ENCODE measurements around the gene AUH. TPM values are rescaled to one million over a fixed set of nuclear protein-coding genes. Genes with fewer than 3 reads are reported as not detected.

Gene AUH
- total RNA-seq, 2 donors from 2014 or later: 71.5 to 85.8 TPM

DNA sequence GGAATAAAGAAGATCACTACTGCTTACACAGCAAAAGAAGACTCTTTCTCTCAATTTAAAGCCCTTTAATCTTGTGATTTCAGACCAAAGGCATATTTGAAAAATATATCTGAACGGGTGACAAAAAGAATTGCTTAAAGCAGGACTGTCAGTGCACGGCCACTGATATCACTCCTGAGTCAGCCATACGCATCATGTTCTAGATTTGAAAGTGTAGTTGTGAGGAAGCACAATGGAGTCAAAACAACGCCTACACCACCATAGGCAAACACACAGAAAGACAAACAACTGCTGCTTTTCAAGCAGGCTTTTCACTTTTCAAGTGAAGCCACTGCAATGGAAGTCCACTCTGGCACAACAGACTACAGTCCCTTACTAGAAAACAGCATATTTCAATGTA lies 141.7 kb downstream of the AUH start:
- H3K27me3 Mint-ChIP-seq (ENCODE audit: low read depth): no peaks in the 10 kb centered on the region
- ATAC-seq (replicated peaks in 1 of 2) (peak; percentile 83 to 86), DNase-seq (peak in 1 of 2 donors; percentile 33)
- H3K4me3 Mint-ChIP-seq: peak overlapping the region in 1 of 2 donors; percentile 31
- peaks cover 18 to 42% of the 10 kb centered on the region in 2 donors for H3K36me3 Mint-ChIP-seq (ENCODE audit: insufficient read depth in 2 of 2)
- H3K27ac Mint-ChIP-seq: peak overlapping the region; percentile 85
- H3K4me1 Mint-ChIP-seq (ENCODE audit: low read depth): peaks cover 43% of the 10 kb centered on the region
- peaks cover 3% of the 10 kb centered on the region in 2 donors for H3K9me3 Mint-ChIP-seq

DNA sequence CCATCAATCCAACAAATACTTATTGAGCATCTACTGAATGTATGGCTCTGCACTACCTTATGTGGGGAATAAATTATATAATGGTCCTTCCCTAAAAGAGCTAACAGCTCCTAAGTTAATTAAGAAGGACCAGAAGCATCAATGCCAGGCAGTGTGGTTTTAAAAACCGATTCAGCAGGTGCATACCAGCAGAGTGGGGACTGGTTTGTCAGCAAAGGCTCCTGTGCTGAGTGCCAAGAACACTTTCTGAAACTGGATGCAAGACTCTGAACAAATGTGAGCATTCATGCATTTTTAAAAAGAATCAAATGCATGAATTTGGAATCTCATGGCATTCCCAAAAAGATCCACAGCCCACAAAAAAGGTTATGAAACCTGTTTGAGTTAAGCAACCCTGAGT lies 142.2 kb downstream of the AUH start:
- ATAC-seq (replicated peaks in 1 of 2) (no peak), DNase-seq (no peak)
- no peaks in the 10 kb centered on the region for H3K27me3 Mint-ChIP-seq (ENCODE audit: low read depth)
- H3K4me1 Mint-ChIP-seq (ENCODE audit: low read depth): peaks cover 43% of the 10 kb centered on the region
- H3K9me3 Mint-ChIP-seq: peaks cover 3% of the 10 kb centered on the region in 2 donors
- H3K36me3 Mint-ChIP-seq (ENCODE audit: insufficient read depth in 2 of 2): peaks cover 18 to 40% of the 10 kb centered on the region in 2 donors
- peak overlapping the region; percentile 85 for H3K27ac Mint-ChIP-seq
- no peak overlapping the region for H3K4me3 Mint-ChIP-seq

DNA sequence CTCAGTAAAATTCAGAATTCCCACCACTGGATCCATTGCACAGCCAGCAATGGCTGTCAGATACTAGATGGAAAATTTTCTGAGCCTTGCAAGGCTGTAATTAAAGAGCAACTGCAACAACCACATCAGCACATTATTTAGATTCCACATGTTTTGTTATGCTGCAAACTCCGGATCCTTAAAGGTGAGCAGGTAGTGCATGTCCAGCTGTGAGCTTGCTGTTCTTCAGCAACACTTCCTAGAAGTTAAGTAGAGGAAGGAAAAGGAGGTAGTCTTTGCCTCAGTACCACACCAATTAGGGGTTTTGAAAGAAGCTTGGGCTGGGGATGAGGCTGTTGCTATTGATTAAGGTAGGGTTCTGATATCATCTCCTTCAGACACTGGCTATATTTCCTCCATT lies 144.3 kb downstream of the AUH start:
- H3K27me3 Mint-ChIP-seq (ENCODE audit: low read depth): no peaks in the 10 kb centered on the region
- H3K4me1 Mint-ChIP-seq (ENCODE audit: low read depth): peaks cover 36% of the 10 kb centered on the region
- H3K36me3 Mint-ChIP-seq (ENCODE audit: insufficient read depth in 2 of 2): peaks cover 15 to 39% of the 10 kb centered on the region in 2 donors
- no peaks in the 10 kb centered on the region for H3K9me3 Mint-ChIP-seq
- DNase-seq: no peak
- H3K4me3 Mint-ChIP-seq: no peak overlapping the region
- ATAC-seq (replicated peaks in 1 of 2): no peak
- H3K27ac Mint-ChIP-seq: no peak overlapping the region

DNA sequence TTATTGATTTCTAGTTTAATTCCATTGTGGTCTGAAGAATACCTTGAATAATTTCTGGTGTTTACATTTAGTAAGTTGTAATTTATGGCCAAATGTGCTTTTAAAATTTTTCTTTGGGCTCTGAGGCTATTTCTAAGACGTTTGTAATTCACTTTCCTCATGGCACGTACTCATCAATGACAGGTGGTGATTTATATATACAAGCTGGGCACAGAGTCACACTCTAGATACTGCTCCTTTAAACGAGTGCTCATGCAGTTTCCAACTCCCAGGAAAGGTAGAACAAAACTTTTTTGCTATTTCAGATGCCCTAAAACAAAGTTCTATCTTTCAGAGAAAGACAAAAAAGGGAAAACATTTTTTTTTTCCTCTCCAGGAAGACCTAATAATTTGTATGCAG lies 146.9 kb downstream of the AUH start:
- no peak for ATAC-seq (replicated peaks in 1 of 2)
- DNase-seq: no peak
- H3K9me3 Mint-ChIP-seq: no peaks in the 10 kb centered on the region
- peaks cover 11 to 29% of the 10 kb centered on the region in 2 donors for H3K36me3 Mint-ChIP-seq (ENCODE audit: insufficient read depth in 2 of 2)
- H3K4me3 Mint-ChIP-seq: no peak overlapping the region
- H3K27ac Mint-ChIP-seq: no peak overlapping the region
- no peaks in the 10 kb centered on the region for H3K27me3 Mint-ChIP-seq (ENCODE audit: low read depth)
- H3K4me1 Mint-ChIP-seq (ENCODE audit: low read depth): peaks cover 40% of the 10 kb centered on the region

DNA sequence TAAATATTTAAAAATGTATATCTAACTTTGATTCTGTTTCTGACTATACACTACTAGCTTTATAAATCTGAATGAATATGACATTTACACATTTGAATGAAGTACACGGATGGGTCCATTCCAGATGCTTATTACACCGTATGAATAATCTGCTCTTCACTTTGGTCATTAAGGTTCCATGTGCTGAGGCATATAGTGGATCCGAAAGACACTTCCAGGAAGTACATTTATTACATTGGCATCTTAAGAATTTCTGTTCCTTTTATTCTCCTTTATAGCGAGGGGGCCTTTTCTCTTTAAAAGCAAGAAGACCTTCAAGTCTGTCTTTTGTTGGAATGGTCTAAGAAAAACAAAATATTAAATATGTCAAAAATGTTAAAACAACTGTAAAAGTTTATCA lies 147.6 kb downstream of the AUH start:
- H3K9me3 Mint-ChIP-seq: peaks cover 0 to 4% of the 10 kb centered on the region in 2 donors
- H3K27ac Mint-ChIP-seq: no peak overlapping the region
- H3K4me3 Mint-ChIP-seq: no peak overlapping the region
- H3K27me3 Mint-ChIP-seq (ENCODE audit: low read depth): no peaks in the 10 kb centered on the region
- ATAC-seq (replicated peaks in 1 of 2) (no peak), DNase-seq (no peak)
- peaks cover 44% of the 10 kb centered on the region for H3K4me1 Mint-ChIP-seq (ENCODE audit: low read depth)
- peaks cover 14 to 23% of the 10 kb centered on the region in 2 donors for H3K36me3 Mint-ChIP-seq (ENCODE audit: insufficient read depth in 2 of 2)

DNA sequence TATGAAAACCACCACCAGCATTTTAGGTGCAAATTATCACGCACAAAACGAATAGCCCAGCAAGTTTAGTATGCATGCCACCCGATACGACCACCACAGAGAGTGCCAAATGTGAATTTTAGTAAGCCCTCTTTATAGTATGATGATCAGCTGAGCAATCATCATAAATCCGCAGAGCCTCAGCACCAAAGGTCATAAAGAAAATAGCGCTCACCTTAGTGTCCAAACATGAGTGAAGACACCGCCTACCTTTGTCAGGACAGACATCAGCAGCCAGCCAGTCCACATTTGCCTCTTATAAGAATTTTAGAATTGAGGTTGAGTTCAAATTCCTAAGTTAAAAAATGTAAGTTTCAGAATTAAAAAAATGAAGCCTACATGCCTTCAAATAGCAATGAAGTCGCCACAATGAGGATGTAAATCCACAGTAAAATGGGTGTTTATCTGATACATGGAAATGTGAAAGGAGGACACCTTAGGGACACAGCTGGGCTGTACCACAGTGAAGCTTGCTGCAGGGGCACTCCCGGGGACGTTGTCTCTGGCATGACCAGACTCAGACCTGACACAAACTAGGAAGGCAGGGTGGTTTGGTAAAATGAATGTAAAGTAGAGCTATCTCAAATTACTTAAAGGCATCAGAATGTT lies 149.0 kb downstream of the AUH start:
- Mint-ChIP-seq H3K27me3 (ENCODE audit: low read depth) (no peaks in the 10 kb centered on the region), H3K9me3 (peaks cover 0 to 4% of the 10 kb centered on the region in 2 donors), H3K4me1 (ENCODE audit: low read depth) (peaks cover 58% of the 10 kb centered on the region), H3K36me3 (ENCODE audit: insufficient read depth in 2 of 2) (peaks cover 13 to 16% of the 10 kb centered on the region in 2 donors), H3K27ac (peak overlapping the region; percentile 71), H3K4me3 (peak overlapping the region in 1 of 2 donors; percentile 70)
- DNase-seq: no peak
- no peak for ATAC-seq (replicated peaks in 1 of 2)

DNA sequence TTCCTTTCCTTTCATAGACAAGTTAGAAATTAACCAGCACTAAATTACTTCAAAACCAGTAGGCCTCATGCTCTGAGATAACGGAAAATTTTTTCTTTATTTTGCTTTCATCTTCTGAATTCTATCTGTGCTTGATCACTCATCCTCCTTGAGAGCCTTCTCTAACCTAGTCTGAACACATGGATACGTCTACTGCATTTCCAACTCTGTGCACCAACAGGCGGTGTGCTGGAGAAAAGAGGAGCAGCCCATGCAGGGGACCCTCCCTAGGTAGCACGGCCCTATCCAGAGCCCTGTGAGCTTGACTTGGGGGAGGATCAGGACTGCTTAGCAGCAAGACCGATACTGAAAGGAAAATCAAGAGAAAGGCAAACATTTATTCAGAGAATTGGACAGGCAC lies 149.8 kb downstream of the AUH start:
- Mint-ChIP-seq H3K9me3 (peaks cover 0 to 4% of the 10 kb centered on the region in 2 donors), H3K4me1 (ENCODE audit: low read depth) (peaks cover 66% of the 10 kb centered on the region), H3K27ac (peak overlapping the region; percentile 71), H3K27me3 (ENCODE audit: low read depth) (no peaks in the 10 kb centered on the region), H3K36me3 (ENCODE audit: insufficient read depth in 2 of 2) (peaks cover 10 to 13% of the 10 kb centered on the region in 2 donors), H3K4me3 (peak overlapping the region in 1 of 2 donors; percentile 70)
- ATAC-seq (replicated peaks in 1 of 2) (peak in 1 of 2 donors; percentile 25), DNase-seq (no peak)

DNA sequence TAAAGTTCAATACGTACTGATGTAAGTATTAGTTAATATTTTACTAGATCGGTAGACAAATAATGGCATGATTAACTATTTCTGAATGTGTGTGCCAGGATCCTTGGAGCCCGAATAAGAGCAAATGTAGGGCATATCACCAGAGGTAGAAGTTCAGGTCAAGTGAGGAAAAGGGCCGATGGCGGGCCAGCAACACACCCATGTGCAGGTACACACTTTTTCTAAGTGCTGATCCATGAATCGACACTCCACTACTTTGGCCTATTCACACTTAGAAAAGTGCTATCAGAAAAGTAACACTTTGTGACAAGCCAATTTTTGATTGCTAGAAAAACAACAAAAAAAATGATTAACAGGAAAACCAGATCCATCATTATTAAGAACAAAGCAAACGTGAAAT lies 150.3 kb downstream of the AUH start:
- peaks cover 13 to 14% of the 10 kb centered on the region in 2 donors for H3K36me3 Mint-ChIP-seq (ENCODE audit: insufficient read depth in 2 of 2)
- no peaks in the 10 kb centered on the region for H3K27me3 Mint-ChIP-seq (ENCODE audit: low read depth)
- peak overlapping the region; percentile 71 for H3K27ac Mint-ChIP-seq
- peak overlapping the region in 1 of 2 donors; percentile 70 for H3K4me3 Mint-ChIP-seq
- peaks cover 71% of the 10 kb centered on the region for H3K4me1 Mint-ChIP-seq (ENCODE audit: low read depth)
- H3K9me3 Mint-ChIP-seq: peaks cover 0 to 4% of the 10 kb centered on the region in 2 donors
- DNase-seq: no peak
- no peak for ATAC-seq (replicated peaks in 1 of 2)

DNA sequence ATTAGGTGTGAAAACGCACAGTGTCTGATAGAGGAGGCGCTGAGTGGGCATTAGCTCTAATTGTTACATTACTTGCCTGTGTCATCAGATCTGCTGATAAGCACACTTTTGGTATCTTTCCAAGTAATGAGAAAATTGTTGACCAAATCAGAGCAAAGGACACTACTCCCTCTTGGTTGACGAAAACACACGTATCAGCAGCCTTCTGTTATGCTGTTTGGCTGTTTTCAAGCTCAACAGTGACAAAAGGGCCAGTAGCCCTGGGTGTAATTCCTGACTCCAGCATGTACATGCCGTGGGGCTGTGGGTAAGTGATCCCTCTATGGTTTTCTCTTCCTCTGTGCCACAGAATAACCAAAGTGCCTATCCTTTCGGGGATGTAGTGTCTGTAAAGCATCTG lies 151.4 kb downstream of the AUH start:
- Mint-ChIP-seq H3K4me3 (peak overlapping the region in 1 of 2 donors; percentile 9), H3K27ac (peak overlapping the region; percentile 71), H3K4me1 (ENCODE audit: low read depth) (peaks cover 82% of the 10 kb centered on the region), H3K9me3 (peaks cover 3 to 4% of the 10 kb centered on the region in 2 donors), H3K36me3 (ENCODE audit: insufficient read depth in 2 of 2) (peaks cover 16 to 24% of the 10 kb centered on the region in 2 donors), H3K27me3 (ENCODE audit: low read depth) (no peaks in the 10 kb centered on the region)
- DNase-seq: no peak
- no peak for ATAC-seq (replicated peaks in 1 of 2)

DNA sequence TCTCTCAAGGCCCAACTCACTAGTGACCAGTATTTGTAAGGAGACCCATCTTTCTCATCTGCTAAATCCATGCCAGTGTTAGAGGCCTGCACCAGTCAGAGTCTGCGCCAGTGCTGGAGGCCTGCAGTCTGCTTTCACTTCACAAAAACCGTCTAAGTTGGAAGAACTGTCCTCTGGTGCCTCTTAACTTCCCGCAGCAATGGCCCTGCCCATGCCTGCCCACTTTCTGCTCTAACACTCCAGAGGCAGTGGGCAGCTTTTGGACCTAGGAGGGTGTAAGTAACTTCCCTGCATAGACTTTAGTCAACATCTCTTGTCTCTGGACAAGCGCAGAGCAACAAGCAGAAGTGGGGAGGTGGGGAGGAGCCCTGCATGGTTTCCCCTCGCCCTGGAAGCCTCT lies 152.9 kb downstream of the AUH start:
- peaks cover 21 to 33% of the 10 kb centered on the region in 2 donors for H3K36me3 Mint-ChIP-seq (ENCODE audit: insufficient read depth in 2 of 2)
- peak overlapping the region; percentile 94 for H3K27ac Mint-ChIP-seq
- peaks cover 93% of the 10 kb centered on the region for H3K4me1 Mint-ChIP-seq (ENCODE audit: low read depth)
- H3K9me3 Mint-ChIP-seq: peaks cover 4 to 9% of the 10 kb centered on the region in 2 donors
- DNase-seq: no peak
- H3K4me3 Mint-ChIP-seq: peak overlapping the region; percentile 12 to 62
- no peak for ATAC-seq (replicated peaks in 1 of 2)
- H3K27me3 Mint-ChIP-seq (ENCODE audit: low read depth): no peaks in the 10 kb centered on the region

DNA sequence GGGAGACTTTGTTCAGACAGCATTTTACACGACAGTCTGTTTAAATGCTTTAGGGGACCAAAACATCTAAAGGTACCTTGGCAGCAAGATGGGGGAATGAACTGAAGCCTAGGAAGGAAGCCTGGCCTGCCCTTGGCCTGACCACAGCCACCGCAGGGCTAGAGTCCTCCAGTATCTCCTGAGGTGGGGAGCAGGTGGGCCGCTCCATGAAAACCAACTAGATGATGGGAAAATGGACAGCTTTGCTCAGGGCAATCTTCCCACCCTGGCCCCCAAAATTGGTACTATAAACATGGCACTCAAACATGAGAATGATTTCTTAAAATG lies 153.3 kb downstream of the AUH start:
- H3K36me3 Mint-ChIP-seq (ENCODE audit: insufficient read depth in 2 of 2): peaks cover 19 to 34% of the 10 kb centered on the region in 2 donors
- H3K4me3 Mint-ChIP-seq: peak overlapping the region; percentile 62 to 63
- no peaks in the 10 kb centered on the region for H3K27me3 Mint-ChIP-seq (ENCODE audit: low read depth)
- peaks cover 90% of the 10 kb centered on the region for H3K4me1 Mint-ChIP-seq (ENCODE audit: low read depth)
- peaks cover 4 to 10% of the 10 kb centered on the region in 2 donors for H3K9me3 Mint-ChIP-seq
- DNase-seq (no peak), ATAC-seq (replicated peaks in 1 of 2) (no peak)
- H3K27ac Mint-ChIP-seq: peak overlapping the region; percentile 94

DNA sequence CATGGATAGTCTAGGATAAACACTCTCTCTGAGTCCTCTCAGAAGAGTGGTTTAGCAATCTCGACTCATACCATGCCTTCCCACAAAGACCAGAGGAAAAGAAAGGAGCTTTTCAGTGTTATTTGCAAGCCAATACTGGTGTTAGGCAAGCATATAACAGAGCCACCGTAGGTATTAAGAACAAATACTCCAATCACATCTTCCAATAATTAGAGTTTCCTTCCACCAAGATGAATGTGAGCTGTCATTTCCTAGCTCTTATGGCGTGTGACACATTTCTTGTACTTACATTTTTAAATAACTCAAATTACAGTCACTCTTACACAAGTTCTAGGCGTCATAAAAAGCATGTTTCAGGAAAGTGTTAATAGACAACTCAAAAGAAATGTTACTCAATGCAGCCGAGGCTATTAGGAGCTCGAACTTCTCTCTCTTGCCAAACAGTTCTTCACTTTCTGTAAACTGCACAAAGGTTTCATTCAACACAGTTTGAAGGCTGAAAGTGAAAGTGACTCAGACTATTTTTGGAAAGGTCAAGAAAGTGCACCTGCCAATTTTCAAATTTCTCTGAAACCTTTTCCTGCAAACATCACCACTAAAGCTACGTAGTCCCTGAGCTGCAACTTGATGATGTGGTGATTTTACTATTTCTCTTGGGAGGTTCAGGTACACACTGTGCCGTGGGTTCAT lies 153.8 kb downstream of the AUH start:
- peak overlapping the region; percentile 94 for H3K27ac Mint-ChIP-seq
- peaks cover 22 to 38% of the 10 kb centered on the region in 2 donors for H3K36me3 Mint-ChIP-seq (ENCODE audit: insufficient read depth in 2 of 2)
- DNase-seq (peak; percentile 36 to 45), ATAC-seq (replicated peaks in 1 of 2) (peak; percentile 79 to 82)
- H3K4me1 Mint-ChIP-seq (ENCODE audit: low read depth): peaks cover 85% of the 10 kb centered on the region
- H3K4me3 Mint-ChIP-seq: peak overlapping the region; percentile 62 to 63
- peaks cover 7 to 13% of the 10 kb centered on the region in 2 donors for H3K9me3 Mint-ChIP-seq
- H3K27me3 Mint-ChIP-seq (ENCODE audit: low read depth): no peaks in the 10 kb centered on the region

DNA sequence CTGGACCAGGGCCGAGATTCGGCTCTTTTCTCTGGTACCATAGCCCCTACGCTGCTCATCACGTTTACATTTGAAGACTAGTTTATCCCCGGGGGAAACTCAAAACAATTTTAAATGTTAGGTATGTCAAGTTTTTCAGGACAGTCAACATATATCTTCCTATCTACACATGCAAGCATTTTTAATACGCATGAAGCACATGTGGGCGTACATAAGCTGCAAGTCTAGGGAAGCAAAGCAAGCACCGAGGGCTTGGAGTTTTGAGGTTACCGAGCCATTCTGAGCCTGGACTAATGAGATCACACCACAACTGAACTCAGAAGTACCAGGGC lies 154.4 kb downstream of the AUH start:
- ATAC-seq (replicated peaks in 1 of 2): peak in 1 of 2 donors; percentile 0
- peaks cover 7 to 14% of the 10 kb centered on the region in 2 donors for H3K9me3 Mint-ChIP-seq
- peaks cover 81% of the 10 kb centered on the region for H3K4me1 Mint-ChIP-seq (ENCODE audit: low read depth)
- peak overlapping the region; percentile 62 to 63 for H3K4me3 Mint-ChIP-seq
- no peaks in the 10 kb centered on the region for H3K27me3 Mint-ChIP-seq (ENCODE audit: low read depth)
- H3K27ac Mint-ChIP-seq: peak overlapping the region; percentile 94
- no peak for DNase-seq
- H3K36me3 Mint-ChIP-seq (ENCODE audit: insufficient read depth in 2 of 2): peaks cover 23 to 39% of the 10 kb centered on the region in 2 donors
